CD14-positive monocyte (primary cell): Measurements from ENCODE around the gene SHD. TPM values are rescaled to one million over a fixed set of nuclear protein-coding genes. Genes with fewer than 3 reads are reported as not detected.
A peak's percentile ranks its signal among the peaks of the same experiment; 100 is the strongest.

Source experiments
- DNase-seq, 3 donors: peaks; one replicate each; pipeline ENCODE4 v3.0.0-alpha.2; 2011 to 2022
- H2AFZ ChIP-seq: 2 replicates; pipeline ENCODE4 v1.6.0; 2012; ENCODE audit warnings: mild to moderate bottlenecking, low read depth, low read length, inconsistent platforms; ENCODE audit not compliant: insufficient read depth, poor library complexity, severe bottlenecking
- H3K27ac ChIP-seq, 2 donors: 1 replicate in 1 of 2; 2 replicates in 1 of 2; pipeline ENCODE4 v1.5.1; 2012 to 2013; ENCODE audit warnings: low read length in 2 of 2, control low read depth in 1 of 2, inconsistent platforms in 1 of 2, low read depth in 1 of 2, mild to moderate bottlenecking in 1 of 2
- H3K27me3 ChIP-seq, 2 donors: one replicate each; pipeline versions ENCODE4 v1.6.0 to v1.6.1; 2011 to 2013; ENCODE audit warnings: low read length in 2 of 2; ENCODE audit not compliant: control insufficient read depth in 2 of 2, insufficient read depth in 2 of 2
- H3K36me3 ChIP-seq, 2 donors: replicated peaks in 1 of 2; 1 replicate in 1 of 2; 2 replicates in 1 of 2; pipeline versions ENCODE4 v1.5.1 to v1.6.1; 2012 to 2013; ENCODE audit warnings: low read length in 2 of 2, control low read depth in 1 of 2, inconsistent platforms in 1 of 2, mild to moderate bottlenecking in 1 of 2; ENCODE audit not compliant: insufficient read depth in 2 of 2, control insufficient read depth in 1 of 2
- H3K4me1 ChIP-seq, 2 donors: 1 replicate in 1 of 2; 2 replicates in 1 of 2; pipeline versions ENCODE4 v1.5.1 to v1.6.1; 2012 to 2013; ENCODE audit warnings: low read length in 2 of 2, control low read depth in 1 of 2, inconsistent platforms in 1 of 2, mild to moderate bottlenecking in 1 of 2, moderate library complexity in 1 of 2; ENCODE audit not compliant: insufficient read depth in 2 of 2, control insufficient read depth in 1 of 2
- H3K4me2 ChIP-seq: replicated peaks from 2 replicates; pipeline ENCODE3; 2012; ENCODE audit warnings: low read length, moderate library complexity, mild to moderate bottlenecking; ENCODE audit not compliant: poor library complexity, severe bottlenecking; ENCODE audit errors: extremely low read depth
- H3K4me3 ChIP-seq, 3 experiments: fragments of 200-600 bp in 1 of 3; sonication (generic) in 1 of 3; replicated peaks in 1 of 3; 1 replicate in 2 of 3; 2 replicates in 1 of 3; pipeline ENCODE4 v1.5.1; 2011 to 2013; ENCODE audit warnings: low read length in 3 of 3, mild to moderate bottlenecking in 3 of 3, control low read depth in 2 of 3, low read depth in 2 of 3, inconsistent platforms in 1 of 3, moderate library complexity in 1 of 3
- H3K79me2 ChIP-seq: 2 replicates; pipeline ENCODE4 v1.6.0; 2012; ENCODE audit warnings: mild to moderate bottlenecking, control low read depth, inconsistent platforms, low read length, moderate library complexity; ENCODE audit not compliant: insufficient read depth
- H3K9ac ChIP-seq: 2 replicates; pipeline ENCODE4 v1.6.0; 2017; ENCODE audit warnings: low read length, mild to moderate bottlenecking; ENCODE audit not compliant: insufficient read depth, poor library complexity, severe bottlenecking
- H3K9me3 ChIP-seq, 2 donors: replicated peaks in 1 of 2; 1 replicate in 1 of 2; 2 replicates in 1 of 2; pipeline versions ENCODE4 v1.5.1 to v1.6.1; 2012 to 2013; ENCODE audit warnings: low read length in 2 of 2, control low read depth in 1 of 2; ENCODE audit not compliant: control insufficient read depth in 1 of 2, insufficient read depth in 1 of 2
- H4K20me1 ChIP-seq: 2 replicates; pipeline ENCODE4 v1.6.0; 2012; ENCODE audit warnings: mild to moderate bottlenecking, low read length, control low read depth, moderate library complexity; ENCODE audit not compliant: insufficient read depth
- H3K27ac Mint-ChIP-seq, 7 donors: one replicate each; pipeline ENCODE4 v1.8.0; 2020; ENCODE audit warnings: mild to moderate bottlenecking in 7 of 7, mixed read lengths in 7 of 7, moderate library complexity in 6 of 7, inconsistent platforms in 2 of 7
- H3K27me3 Mint-ChIP-seq, 3 donors: one replicate each; pipeline ENCODE4 v1.8.0; 2021 to 2022; ENCODE audit warnings: low read depth in 3 of 3, mild to moderate bottlenecking in 3 of 3, mixed read lengths in 3 of 3, moderate library complexity in 3 of 3, inconsistent platforms in 1 of 3
- H3K36me3 Mint-ChIP-seq, 2 donors: one replicate each; pipeline ENCODE4 v1.8.0; 2020; ENCODE audit warnings: mixed read lengths in 2 of 2, inconsistent platforms in 1 of 2, mild to moderate bottlenecking in 1 of 2
- H3K4me1 Mint-ChIP-seq: one replicate; pipeline ENCODE4 v1.8.0; 2020; ENCODE audit warnings: mild to moderate bottlenecking, mixed read lengths
- H3K4me3 Mint-ChIP-seq, 2 donors: one replicate each; pipeline ENCODE4 v1.8.0; 2020; ENCODE audit warnings: mild to moderate bottlenecking in 2 of 2, mixed read lengths in 2 of 2, moderate library complexity in 1 of 2
- H3K9me3 Mint-ChIP-seq, 7 donors: one replicate each; pipeline ENCODE4 v1.8.0; 2020 to 2022; ENCODE audit warnings: mixed read lengths in 7 of 7, mild to moderate bottlenecking in 6 of 7, moderate library complexity in 6 of 7, inconsistent platforms in 2 of 7
- CTCF ChIP-seq: fragments of 200-600 bp; IDR thresholded peaks from one replicate; pipeline ENCODE4 v1.8.0; 2022; ENCODE audit warnings: antibody characterized with exemption, mild to moderate bottlenecking
- WGBS: methylation state at CpG from one replicate; pipeline ENCODE4 v1.1.5; 2013; ENCODE audit warnings: missing lambda C conversion rate; ENCODE audit not compliant: insufficient coverage; 5-methylcytosine and 5-hydroxymethylcytosine counted together
- intact Hi-C, 2 donors: fragments of 100-400 bp; cut with micrococcal nuclease; formaldehyde crosslinking; loops; one replicate each; pipeline versions ENCODE4 v1.15.0 to v1.15.1; 2023
- polyA plus RNA-seq, 3 donors: library from polyadenylated mRNA; depleted of rRNA in 1 of 3; unstranded in 2 of 3; stranded (reverse) in 1 of 3; fragments of 300-500 nt in 2 of 3; fragments of >200 nt in 1 of 3; fragmentation: Illumina TruSeq in 2 of 3; gene quantifications; 1 replicate in 2 of 3; 2 replicates in 1 of 3; pipeline ENCODE4 v1.2.3, GENCODE V29; 2012 to 2021

The SHD gene
- polyA plus RNA-seq, 3 donors: not detected

- Histone ChIP-seq H3K36me3 (no peaks in the 10 kb centered on the region), H3K4me1 (no peaks in the 10 kb centered on the region), H3K4me3 (no peak overlapping the region), H3K27me3 (no peaks in the 10 kb centered on the region), H2AFZ (no peak overlapping the region), H3K79me2 (no peaks in the 10 kb centered on the region), H4K20me1 (no peaks in the 10 kb centered on the region), H3K27ac (no peak overlapping the region), H3K4me2 (no peak overlapping the region), H3K9ac (no peak overlapping the region), H3K9me3 (no peaks in the 10 kb centered on the region)
- Mint-ChIP-seq H3K27me3 (peaks cover 0 to 2% (median 0%) of the 10 kb centered on the region in 3 donors), H3K9me3 (peaks cover 0 to 2% (median 0%) of the 10 kb centered on the region in 7 donors), H3K36me3 (no peaks in the 10 kb centered on the region), H3K4me3 (no peak overlapping the region), H3K27ac (peak overlapping the region in 1 of 7 donors; percentile 64), H3K4me1 (no peaks in the 10 kb centered on the region)
- WGBS: 78% methylated on average over 6 of the region's 14 CpGs
- TF ChIP-seq CTCF: no peak
- intact Hi-C loops: no loop called here
- DNase-seq: no peak
Measured at GRCh38 chr19:4295972-4296771, 17.1 kb downstream of the SHD start.

- no peak overlapping the region for H3K4me3 Mint-ChIP-seq
- no peak for DNase-seq
Measured at GRCh38 chr19:4297901-4298809, 19.1 kb downstream of the SHD start.

More at GRCh38 chr19:4297901-4298809, 19.1 kb downstream of the SHD start:
- no peak overlapping the region for H2AFZ ChIP-seq
- no peaks in the 10 kb centered on the region for H4K20me1 ChIP-seq
- H3K4me2 ChIP-seq: no peak overlapping the region
- 91% methylated on average over 21 of the region's 27 CpGs for WGBS
- no peaks in the 10 kb centered on the region for H3K9me3 ChIP-seq
- H3K4me1 ChIP-seq: no peaks in the 10 kb centered on the region
- H3K4me3 ChIP-seq: no peak overlapping the region
- Mint-ChIP-seq H3K36me3 (no peaks in the 10 kb centered on the region), H3K9me3 (peaks cover 0 to 2% (median 0%) of the 10 kb centered on the region in 7 donors), H3K4me1 (peaks cover 7% of the 10 kb centered on the region), H3K27ac (no peak overlapping the region), H3K27me3 (peaks cover 0 to 4% (median 3%) of the 10 kb centered on the region in 3 donors)
- no peak for TF ChIP-seq CTCF
- intact Hi-C loops: no loop called here
- H3K27me3 ChIP-seq: no peaks in the 10 kb centered on the region
- H3K27ac ChIP-seq: no peak overlapping the region
- no peaks in the 10 kb centered on the region for H3K79me2 ChIP-seq
- H3K36me3 ChIP-seq: no peaks in the 10 kb centered on the region
- no peak overlapping the region for H3K9ac ChIP-seq
